ENCODE data around the gene TRPC4AP.

GRCh38 chr20:34970193-34970840 is 122.3 kb downstream of the TRPC4AP start:
- TF ChIP-seq EZH2phosphoT487 (IDR thresholded peaks at IDR 0.05; ENCODE audit: low read length) (no peak), EZH2 (optimal IDR thresholded peaks at IDR 0.05; ENCODE audit: low read depth, low read length) (no peak)
